RWPE1 (cell line): ENCODE results near the gene KCNQ1.

Experiments used
- CTCF ChIA-PET: fragments of 350-600 bp; sonication (Branson Sonifier 250); formaldehyde crosslinking; extraction: SDS; loops from one replicate; lab custom pipeline; 2021; lab: Yijun Ruan, JAX
- POLR2A ChIA-PET: fragments of 400-600 bp; formaldehyde crosslinking; extraction: SDS; loops from one replicate; lab custom pipeline; 2020; ENCODE audit warnings: antibody characterized with exemption; ENCODE audit not compliant: low non-redundant PET; lab: Yijun Ruan, JAX
- DNase-seq: peaks from one replicate; pipeline ENCODE4 v3.0.0; 2012; ENCODE audit warnings: low spot score
- H3K27ac ChIP-seq: fragments of 450-650 bp; 2 replicates; pipeline ENCODE4 v1.5.1; 2017
- TF ChIP-seq, protein P1 (sequence below): fragments of 450-650 bp; conservative IDR thresholded peaks from 2 replicates; pipeline ENCODE4 v1.5.1; 2017; ENCODE audit warnings: low read depth, mild to moderate bottlenecking

KCNQ1 gene

DNA sequence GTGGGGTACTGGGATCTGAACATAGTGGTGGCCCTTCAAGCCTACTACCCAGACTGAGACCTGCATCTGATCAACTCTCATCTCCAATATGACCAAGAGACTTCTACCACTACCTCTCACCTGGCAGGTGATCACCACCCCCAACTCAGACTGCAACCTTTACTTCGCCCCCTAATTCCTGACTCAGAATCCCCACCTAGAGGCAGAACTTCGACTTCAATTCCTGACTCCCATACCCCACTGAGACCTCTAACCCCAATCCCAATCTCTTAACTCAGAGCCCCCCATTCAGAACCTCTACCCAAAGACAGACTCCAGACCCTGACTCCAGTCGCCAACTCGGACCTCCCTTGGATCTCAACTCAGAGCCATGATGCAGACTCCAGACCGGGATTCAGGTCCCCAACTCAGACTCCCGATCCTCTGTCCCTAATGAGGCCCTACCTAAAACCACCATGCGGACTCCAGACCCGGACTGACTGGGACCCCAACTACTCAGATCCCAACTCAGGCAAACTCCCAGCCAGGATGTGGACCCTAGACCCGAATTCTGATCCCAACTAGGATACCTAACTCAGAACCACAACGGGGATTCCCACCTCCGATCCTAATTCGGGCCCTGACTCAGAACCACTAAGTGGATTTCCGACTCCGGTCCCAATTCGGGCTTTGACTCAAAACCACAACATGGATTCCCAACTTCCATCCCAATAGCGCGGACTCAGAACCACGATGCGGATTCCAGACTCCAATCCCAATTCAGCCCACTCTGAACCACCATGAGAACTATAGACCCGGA, 253.8 kb downstream of the KCNQ1 start:
- ChIA-PET POLR2A (no interaction called here), CTCF (interaction anchor here (0.6 kb wide), 1 partner anchor 193 kb away, joined by 3 read pairs; no protein-coding TSS in a partner anchor)
- peak overlapping the region; percentile 82 for H3K27ac ChIP-seq
- TF ChIP-seq, protein P1, sequence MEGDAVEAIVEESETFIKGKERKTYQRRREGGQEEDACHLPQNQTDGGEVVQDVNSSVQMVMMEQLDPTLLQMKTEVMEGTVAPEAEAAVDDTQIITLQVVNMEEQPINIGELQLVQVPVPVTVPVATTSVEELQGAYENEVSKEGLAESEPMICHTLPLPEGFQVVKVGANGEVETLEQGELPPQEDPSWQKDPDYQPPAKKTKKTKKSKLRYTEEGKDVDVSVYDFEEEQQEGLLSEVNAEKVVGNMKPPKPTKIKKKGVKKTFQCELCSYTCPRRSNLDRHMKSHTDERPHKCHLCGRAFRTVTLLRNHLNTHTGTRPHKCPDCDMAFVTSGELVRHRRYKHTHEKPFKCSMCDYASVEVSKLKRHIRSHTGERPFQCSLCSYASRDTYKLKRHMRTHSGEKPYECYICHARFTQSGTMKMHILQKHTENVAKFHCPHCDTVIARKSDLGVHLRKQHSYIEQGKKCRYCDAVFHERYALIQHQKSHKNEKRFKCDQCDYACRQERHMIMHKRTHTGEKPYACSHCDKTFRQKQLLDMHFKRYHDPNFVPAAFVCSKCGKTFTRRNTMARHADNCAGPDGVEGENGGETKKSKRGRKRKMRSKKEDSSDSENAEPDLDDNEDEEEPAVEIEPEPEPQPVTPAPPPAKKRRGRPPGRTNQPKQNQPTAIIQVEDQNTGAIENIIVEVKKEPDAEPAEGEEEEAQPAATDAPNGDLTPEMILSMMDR, result no peak
- no peak for DNase-seq

DNA sequence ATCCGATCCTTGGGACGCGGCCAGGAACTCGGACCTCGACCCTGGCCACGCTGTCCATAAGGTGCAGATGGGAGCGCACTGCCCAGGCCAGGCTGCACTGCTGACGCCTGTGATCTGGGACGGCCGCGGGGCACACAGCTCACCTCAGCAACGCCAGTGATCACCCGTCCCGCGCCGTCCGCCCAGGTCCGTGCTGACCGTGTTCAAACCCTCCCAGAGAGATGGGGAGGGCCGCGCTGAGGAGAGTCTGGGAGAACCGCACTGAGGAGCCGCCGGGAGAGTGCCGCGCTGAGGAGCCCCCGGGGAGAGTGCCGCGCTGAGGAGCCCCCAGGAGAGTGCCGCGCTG, 254.3 kb downstream of the KCNQ1 start:
- POLR2A ChIA-PET, result interaction anchor here (1.1 kb wide), 1 partner anchor 203 kb away, joined by 4 read pairs; a partner anchor contains a TSS
- DNase-seq, result no peak
- CTCF ChIA-PET, result no interaction called here
- TF ChIP-seq, protein P1, result no peak
- H3K27ac ChIP-seq, result peak overlapping the region; percentile 82

DNA sequence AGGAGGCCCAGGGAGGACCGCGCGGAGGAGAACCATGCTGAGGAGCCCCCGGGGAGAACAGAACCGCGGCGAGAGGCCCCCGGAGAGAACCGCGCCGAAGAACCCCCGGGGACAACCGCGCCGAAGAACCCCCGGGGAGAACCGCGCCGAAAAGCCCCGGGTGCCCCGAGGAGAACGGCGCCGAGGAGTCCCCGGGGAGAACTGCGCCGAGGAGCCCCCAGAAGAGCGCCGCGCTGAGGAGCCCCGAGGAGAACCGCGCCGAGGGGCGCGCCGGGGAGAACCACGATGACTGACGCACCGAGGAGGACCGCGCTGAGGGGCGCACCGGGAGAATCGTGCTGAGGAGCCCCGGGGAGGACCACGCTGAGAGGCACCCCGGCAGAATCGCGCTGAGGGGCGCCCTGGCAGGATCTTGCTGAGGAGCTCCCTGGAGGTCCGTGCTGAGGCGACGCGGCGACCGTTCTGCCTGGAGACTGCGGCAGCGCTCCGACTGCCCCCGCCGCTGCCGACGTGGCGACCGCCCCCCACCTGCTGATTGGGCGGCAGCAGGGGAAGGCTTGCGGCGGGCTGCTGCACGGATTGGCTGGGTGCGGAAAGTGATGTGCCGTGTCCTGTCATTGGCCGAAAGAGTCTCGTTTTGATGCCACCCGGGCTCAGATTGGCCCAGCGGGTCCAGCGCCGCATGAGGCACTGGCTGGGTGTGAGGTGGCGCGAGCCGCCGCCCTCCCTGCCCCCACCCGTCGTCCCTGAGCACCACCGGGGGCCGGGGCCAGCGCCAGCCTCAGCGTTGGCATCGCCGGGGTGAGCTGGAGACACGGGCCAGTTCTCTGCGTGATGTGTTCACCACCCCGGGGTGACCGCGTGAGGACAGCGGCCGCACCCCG, 255.0 kb downstream of the KCNQ1 start, which contains the start of gene KCNQ1OT1:
Gene KCNQ1OT1 (minus strand): TSS at position 464 of the 884 bp plus-strand sequence.
- TF ChIP-seq, protein P1, result no peak
- DNase-seq, result peak; percentile 96
- peak within 1 kb of the TSS; percentile 82 for H3K27ac ChIP-seq
- ChIA-PET CTCF (interaction anchor here (0.6 kb wide), 1 partner anchor 125 kb away, joined by 3 read pairs; no protein-coding TSS in a partner anchor), POLR2A (interaction anchor here (1.1 kb wide), 1 partner anchor 203 kb away, joined by 4 read pairs; a partner anchor contains a TSS)

DNA sequence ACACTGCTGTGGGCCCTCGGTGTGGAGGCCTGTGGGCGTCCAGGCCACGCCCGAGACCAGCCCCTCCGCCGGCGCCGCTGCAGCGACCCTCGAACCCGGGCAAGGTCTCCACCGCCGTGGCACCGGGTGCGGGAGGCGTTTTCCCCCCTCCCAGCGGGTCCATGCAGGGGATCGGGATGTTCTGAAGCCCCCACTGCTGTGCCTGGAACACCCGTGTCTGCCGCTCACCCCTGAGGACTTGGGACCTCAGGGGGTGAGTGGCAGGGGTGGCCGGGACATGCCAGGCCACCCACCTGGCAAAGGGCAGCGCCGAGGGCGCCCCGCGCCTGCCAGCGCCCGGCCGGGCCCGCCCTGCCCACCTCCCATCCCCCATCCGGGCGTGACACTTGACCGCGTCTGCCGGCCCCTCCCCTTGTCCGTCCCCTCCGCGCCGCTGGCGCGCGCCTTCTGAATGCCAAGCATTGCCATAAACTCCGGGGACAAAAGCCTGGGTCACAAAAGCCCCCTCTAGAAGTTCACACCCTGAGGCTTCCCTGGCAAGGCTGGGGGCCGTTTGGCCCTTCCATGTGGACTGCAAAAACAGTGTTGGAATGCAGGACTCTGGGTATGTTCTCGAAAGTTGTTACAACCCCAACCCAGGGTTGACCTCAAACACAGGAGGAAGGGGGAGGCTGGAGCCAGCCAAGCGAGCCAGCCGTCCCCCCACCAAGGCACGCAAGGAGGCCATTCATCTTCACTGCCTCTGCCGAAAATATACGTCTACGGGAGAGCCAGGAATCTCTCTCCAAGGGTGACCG, 255.8 kb downstream of the KCNQ1 start:
- peak; percentile 20 for DNase-seq
- ChIA-PET POLR2A (interaction anchor here (1.1 kb wide), 1 partner anchor 202 kb away, joined by 4 read pairs; a partner anchor contains a TSS), CTCF (interaction anchor here (0.6 kb wide), 1 partner anchor 126 kb away, joined by 3 read pairs; no protein-coding TSS in a partner anchor)
- peak overlapping the region; percentile 82 for H3K27ac ChIP-seq
- TF ChIP-seq, protein P1, result no peak

DNA sequence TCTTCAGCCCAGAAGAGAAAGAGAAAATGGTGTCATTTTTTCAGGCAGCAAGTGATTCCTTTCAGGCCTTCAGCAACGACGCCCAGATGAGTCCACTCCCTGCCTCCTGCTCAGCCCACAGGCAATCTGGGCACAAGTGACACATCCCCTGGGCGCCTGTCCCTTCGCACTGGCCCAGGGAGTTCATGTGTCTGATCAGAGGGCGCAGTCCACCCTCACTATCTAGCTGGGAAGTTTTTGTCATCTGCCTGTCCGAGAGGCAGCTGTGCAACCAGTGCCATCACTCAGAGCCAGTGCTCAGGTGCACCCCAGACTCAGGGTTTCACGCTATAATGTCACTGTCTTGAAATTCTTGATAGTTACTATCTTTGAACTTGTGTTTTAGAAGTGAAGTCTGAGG, 256.4 kb downstream of the KCNQ1 start:
- peak overlapping the region; percentile 82 for H3K27ac ChIP-seq
- DNase-seq, result no peak
- ChIA-PET CTCF (interaction anchor here (0.7 kb wide), 1 partner anchor 77 kb away, joined by 4 read pairs; no protein-coding TSS in a partner anchor), POLR2A (no interaction called here)
- TF ChIP-seq, protein P1, result no peak
